Measurements from ENCODE around the gene ABCB6. TPM values are rescaled to one million over a fixed set of nuclear protein-coding genes. Genes with fewer than 3 reads are reported as not detected.
"Not testable (repeated sequence)": the region's sequence is repeated elsewhere in the genome, so short reads cannot be mapped to it uniquely, and the experiment has no call there.

Gene ABCB6
- total RNA-seq, 1 experiment from 2014 or later, result 68.6 TPM

DNA sequence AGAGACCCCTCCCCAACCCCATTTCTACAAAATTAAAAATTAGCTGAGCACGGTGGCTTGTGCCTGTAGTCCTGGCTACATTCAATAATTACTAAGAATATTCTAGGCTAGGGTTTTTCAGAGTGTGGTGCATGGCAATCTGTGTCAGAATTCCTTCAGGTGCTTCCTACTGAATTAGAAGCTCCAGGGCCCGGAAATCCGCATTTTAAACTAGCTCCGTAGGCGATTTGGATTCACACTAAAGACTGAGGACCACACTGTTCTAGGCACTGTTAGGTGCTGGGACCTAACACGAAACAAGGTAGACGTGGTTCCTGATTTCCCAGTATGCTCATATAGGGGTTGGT is 12.8 kb downstream of the ABCB6 start:
- ChIA-PET POLR2A (interaction anchor here (0.6 to 3.1 kb wide), 8 partner anchors 11 to 353 kb away, joined by 3 to 29 read pairs (median 8); partner anchors contain the start of genes ABCB6, CNPPD1, GLB1L and STK16), CTCF (interaction anchor here (0.7 to 2.5 kb wide), 11 partner anchors 9 to 304 kb away, joined by 3 to 13 read pairs (median 7); partner anchors contain the start of genes CNPPD1, GLB1L, STK16 and TUBA4B)
- intact Hi-C loops (cut with micrococcal nuclease; ENCODE audit: unreplicated experiment), result loop anchor here (1.0 kb wide), 2 partner anchors 23 to 28 kb away; partner anchors contain the start of genes ANKZF1, ATG9A and RETREG2
- Histone ChIP-seq H3K27me3 (replicated peaks; ENCODE audit: control insufficient read depth, insufficient read depth, low read length) (no peaks in the 10 kb centered on the region), H3K9me3 (no peaks in the 10 kb centered on the region), H3K36me3 (ENCODE audit: control insufficient read depth, insufficient read depth, low read length) (peaks cover 12% of the 10 kb centered on the region), H3K4me3 (ENCODE audit: low read depth, low read length) (peak overlapping the region; percentile 50), H3K4me1 (peaks cover 8% of the 10 kb centered on the region)
- Mint-ChIP-seq H3K27ac (ENCODE audit: unreplicated experiment) (peak overlapping the region; percentile 84), H3K36me3 (ENCODE audit: insufficient read depth, unreplicated experiment) (peaks cover 39% of the 10 kb centered on the region), H3K9me3 (ENCODE audit: unreplicated experiment) (no peaks in the 10 kb centered on the region), H3K4me1 (ENCODE audit: low read depth, unreplicated experiment) (peaks cover 5% of the 10 kb centered on the region), H3K4me3 (ENCODE audit: unreplicated experiment) (peak overlapping the region; percentile 81), H3K27me3 (ENCODE audit: insufficient read depth, unreplicated experiment) (no peaks in the 10 kb centered on the region)
- BruUV-seq (replicated peaks), result TSS peak; percentile 74
- no peak for TF ChIP-seq CTCF (IDR thresholded peaks at IDR 0.05; ENCODE audit: insufficient read depth in 1 of 2, low read depth in 1 of 2, low read length in 1 of 2, severe bottlenecking in 1 of 2, unreplicated experiment in 1 of 2)
- no peak for DNase-seq

GRCh38 chr2:219205165-219205538 is 13.6 kb downstream of the ABCB6 start:
- intact Hi-C loops (cut with micrococcal nuclease; ENCODE audit: unreplicated experiment), result no loop called here
- TF ChIP-seq CTCF (IDR thresholded peaks at IDR 0.05; ENCODE audit: insufficient read depth in 1 of 2, low read depth in 1 of 2, low read length in 1 of 2, severe bottlenecking in 1 of 2, unreplicated experiment in 1 of 2), result no peak
- H3K4me1 Mint-ChIP-seq (ENCODE audit: low read depth, unreplicated experiment), result peaks cover 5% of the 10 kb centered on the region
- peak overlapping the region; percentile 35 for H3K4me3 Mint-ChIP-seq (ENCODE audit: unreplicated experiment)
- Histone ChIP-seq H3K4me3 (ENCODE audit: low read depth, low read length) (no peak overlapping the region), H3K9me3 (no peaks in the 10 kb centered on the region), H3K4me1 (peaks cover 8% of the 10 kb centered on the region), H3K27me3 (replicated peaks; ENCODE audit: control insufficient read depth, insufficient read depth, low read length) (no peaks in the 10 kb centered on the region), H3K36me3 (ENCODE audit: control insufficient read depth, insufficient read depth, low read length) (peaks cover 10% of the 10 kb centered on the region)
- CTCF ChIA-PET, result no interaction called here
- H3K27me3 Mint-ChIP-seq (ENCODE audit: insufficient read depth, unreplicated experiment), result no peaks in the 10 kb centered on the region
- BruUV-seq (replicated peaks), result no TSS peak
- DNase-seq, result no peak
- peaks cover 31% of the 10 kb centered on the region for H3K36me3 Mint-ChIP-seq (ENCODE audit: insufficient read depth, unreplicated experiment)
- POLR2A ChIA-PET, result no interaction called here
- no peak overlapping the region for H3K27ac Mint-ChIP-seq (ENCODE audit: unreplicated experiment)
- no peaks in the 10 kb centered on the region for H3K9me3 Mint-ChIP-seq (ENCODE audit: unreplicated experiment)

DNA sequence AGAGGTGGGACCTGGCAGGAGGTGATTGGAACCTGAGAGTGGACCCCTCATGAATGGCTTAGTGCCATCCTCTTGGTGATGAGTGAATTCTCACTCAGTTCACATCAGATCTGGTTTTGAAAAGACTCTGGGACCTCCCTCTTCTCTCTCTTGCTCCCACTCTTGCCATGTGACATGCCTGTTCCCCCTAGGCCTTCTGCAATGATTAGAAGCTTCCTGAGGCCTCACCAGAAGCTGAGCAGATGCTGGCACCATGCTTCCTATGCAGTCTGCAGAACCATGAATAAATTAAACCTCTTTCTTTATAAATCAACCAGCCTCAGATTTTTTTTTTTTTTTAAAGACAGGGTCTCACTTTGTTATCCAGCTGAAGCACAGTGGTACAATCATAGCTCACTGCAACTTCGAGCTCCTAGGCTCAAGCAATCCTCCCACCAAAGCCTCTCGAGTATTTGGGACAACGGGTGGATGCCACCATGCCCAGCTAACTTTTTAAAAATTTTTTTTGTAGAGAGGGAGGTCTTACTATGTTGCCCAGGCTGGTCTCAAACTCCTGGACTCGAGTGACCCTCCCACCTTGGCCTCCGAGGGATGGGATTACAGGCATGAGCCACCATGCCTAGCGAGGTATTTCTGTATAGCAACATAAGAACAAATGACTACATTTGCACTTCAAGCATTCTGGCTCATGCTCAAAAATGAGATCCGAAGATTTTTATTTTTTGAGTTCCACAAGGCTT is 14.2 kb downstream of the ABCB6 start:
- Histone ChIP-seq H3K36me3 (ENCODE audit: control insufficient read depth, insufficient read depth, low read length) (peaks cover 9% of the 10 kb centered on the region), H3K4me3 (ENCODE audit: low read depth, low read length) (no peak overlapping the region), H3K4me1 (peaks cover 8% of the 10 kb centered on the region), H3K9me3 (no peaks in the 10 kb centered on the region), H3K27me3 (replicated peaks; ENCODE audit: control insufficient read depth, insufficient read depth, low read length) (no peaks in the 10 kb centered on the region)
- H3K27me3 Mint-ChIP-seq (ENCODE audit: insufficient read depth, unreplicated experiment), result no peaks in the 10 kb centered on the region
- intact Hi-C loops (cut with micrococcal nuclease; ENCODE audit: unreplicated experiment), result no loop called here
- ChIA-PET POLR2A (no interaction called here), CTCF (interaction anchor here (1.1 kb wide), 1 partner anchor 91 kb away, joined by 3 read pairs; no protein-coding TSS in a partner anchor)
- peaks cover 28% of the 10 kb centered on the region for H3K36me3 Mint-ChIP-seq (ENCODE audit: insufficient read depth, unreplicated experiment)
- no peaks in the 10 kb centered on the region for H3K9me3 Mint-ChIP-seq (ENCODE audit: unreplicated experiment)
- H3K27ac Mint-ChIP-seq (ENCODE audit: unreplicated experiment), result no peak overlapping the region
- H3K4me1 Mint-ChIP-seq (ENCODE audit: low read depth, unreplicated experiment), result peaks cover 5% of the 10 kb centered on the region
- no peak for TF ChIP-seq CTCF (IDR thresholded peaks at IDR 0.05; ENCODE audit: insufficient read depth in 1 of 2, low read depth in 1 of 2, low read length in 1 of 2, severe bottlenecking in 1 of 2, unreplicated experiment in 1 of 2)
- DNase-seq, result no peak
- H3K4me3 Mint-ChIP-seq (ENCODE audit: unreplicated experiment), result peak overlapping the region; percentile 35
- no TSS peak for BruUV-seq (replicated peaks)

DNA sequence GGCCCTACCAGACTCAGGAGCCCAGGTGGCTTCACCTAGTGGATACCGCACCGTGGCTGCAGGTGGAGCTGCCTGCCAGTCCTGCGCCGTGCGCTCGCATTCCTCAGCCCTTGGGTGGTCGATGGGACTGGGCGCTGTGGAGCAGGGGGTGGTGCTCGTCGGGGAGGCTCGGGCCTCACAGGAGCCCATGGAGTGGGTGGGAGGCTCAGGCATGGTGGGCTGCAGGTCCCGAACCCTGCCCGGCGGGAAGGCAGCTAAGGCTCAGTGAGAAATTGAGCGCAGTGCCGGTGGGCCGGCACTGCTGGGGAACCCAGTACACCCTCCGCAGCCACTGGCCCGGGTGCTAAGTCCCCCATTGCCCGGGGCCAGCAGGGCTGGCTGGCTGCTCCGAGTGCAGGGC is 17.4 kb downstream of the ABCB6 start:
- H3K4me1 ChIP-seq; POLR2A ChIA-PET; H3K4me3 ChIP-seq (ENCODE audit: low read depth, low read length); H3K9me3 Mint-ChIP-seq (ENCODE audit: unreplicated experiment); BruUV-seq (replicated peaks); H3K4me3 Mint-ChIP-seq (ENCODE audit: unreplicated experiment); intact Hi-C loops (cut with micrococcal nuclease; ENCODE audit: unreplicated experiment); H3K27ac Mint-ChIP-seq (ENCODE audit: unreplicated experiment); H3K36me3 ChIP-seq (ENCODE audit: control insufficient read depth, insufficient read depth, low read length); H3K36me3 Mint-ChIP-seq (ENCODE audit: insufficient read depth, unreplicated experiment); H3K27me3 ChIP-seq (replicated peaks; ENCODE audit: control insufficient read depth, insufficient read depth, low read length); H3K9me3 ChIP-seq; H3K4me1 Mint-ChIP-seq (ENCODE audit: low read depth, unreplicated experiment); H3K27me3 Mint-ChIP-seq (ENCODE audit: insufficient read depth, unreplicated experiment); DNase-seq: not testable (repeated sequence)
- CTCF ChIA-PET, result interaction anchor here (1.1 kb wide), 1 partner anchor 30 kb away, joined by 4 read pairs; no protein-coding TSS in a partner anchor

All from Caco-2 (cell line).